HCT116 (cell line): ENCODE data around the gene CBLB. TPM values are rescaled to one million over a fixed set of nuclear protein-coding genes. Genes with fewer than 3 reads are reported as not detected.

Experiments used
- ATAC-seq: fragments of 200-7000 bp; cut with Tn5 transposase; 2 replicates; pipeline ENCODE4 v1.9.1; 2020; ENCODE audit warnings: mild to moderate bottlenecking, moderate library complexity
- BruUV-seq: library from RNA; stranded (reverse); fragments of 400-500 nt; replicated peaks from 2 replicates; lab custom pipeline; 2021; lab: Mats Ljungman, UMichigan
- CTCF ChIA-PET: fragments of 300-600 bp; sonication (Branson Sonifier 250); formaldehyde crosslinking; loops from one replicate; lab custom pipeline; 2021; ENCODE audit warnings: antibody characterized with exemption; lab: Charles Lee
- POLR2A ChIA-PET: fragments of 300-600, 350-600 bp; sonication (Branson Sonifier 250); formaldehyde crosslinking; loops from one replicate; lab custom pipeline; 2021; ENCODE audit warnings: antibody characterized with exemption; lab: Charles Lee
- RAD21 ChIA-PET, 2 experiments: fragments of 300-600 bp; sonication (Branson Sonifier 250); formaldehyde crosslinking; loops; one replicate each; lab custom pipeline; 2023; ENCODE audit warnings: low total read pairs in 2 of 2; ENCODE audit not compliant: uncharacterized antibody in 2 of 2, unreplicated experiment in 2 of 2, low non-redundant PET in 1 of 2; lab: Charles Lee
- DNase-seq: peaks from one replicate; pipeline ENCODE4 v3.0.0-alpha.2; 2010; ENCODE audit warnings: low read depth, low spot score
- H2AFZ ChIP-seq: fragments of 200-600 bp; shearing (Covaris generic), sonication (generic); 2 replicates; pipeline ENCODE4 v1.6.1; 2017; ENCODE audit warnings: low read depth, mixed run types, mixed read lengths, antibody characterized with exemption, low read length; ENCODE audit not compliant: poor library complexity, severe bottlenecking
- H3K27ac ChIP-seq: 2 replicates; pipeline ENCODE4 v1.5.1; 2012; ENCODE audit warnings: low read depth, low read length
- H3K27me3 ChIP-seq: fragments of 200-600 bp; sonication (generic); 2 replicates; pipeline ENCODE4 v1.6.1; 2016; ENCODE audit warnings: mixed run types, low read length, mixed read lengths; ENCODE audit not compliant: insufficient read depth
- H3K36me3 ChIP-seq, 2 experiments: fragments of 200-500 bp in 1 of 2; fragments of 200-600 bp in 1 of 2; sonication (Bioruptor generic) in 1 of 2; sonication (generic) in 1 of 2; 2 replicates each; pipeline versions ENCODE4 v1.5.1 to v1.6.1; 2014 to 2016; ENCODE audit warnings: low read length in 2 of 2, inconsistent platforms in 1 of 2, mixed read lengths in 1 of 2, mixed run types in 1 of 2; ENCODE audit not compliant: insufficient read depth in 2 of 2, control insufficient read depth in 1 of 2
- H3K4me1 ChIP-seq, 2 experiments: fragments of 200-600 bp in 1 of 2; sonication (generic) in 1 of 2; 2 replicates each; pipeline versions ENCODE4 v1.5.1 to v1.6.1; 2012 to 2017; ENCODE audit warnings: low read length in 2 of 2, inconsistent platforms in 1 of 2, mild to moderate bottlenecking in 1 of 2, mixed read lengths in 1 of 2, mixed run types in 1 of 2, moderate library complexity in 1 of 2; ENCODE audit not compliant: insufficient read depth in 2 of 2, control insufficient read depth in 1 of 2
- H3K4me2 ChIP-seq: fragments of 200-600 bp; sonication (generic); 2 replicates; pipeline ENCODE4 v1.6.1; 2017; ENCODE audit warnings: mixed run types, low read length, mixed read lengths
- H3K4me3 ChIP-seq, 2 experiments: fragments of 200-600 bp in 1 of 2; sonication (generic) in 1 of 2; replicated peaks in 1 of 2; 2 replicates each; pipeline ENCODE4 v1.5.1; 2011 to 2016; ENCODE audit warnings: low read length in 2 of 2, control low read depth in 1 of 2, low read depth in 1 of 2, mild to moderate bottlenecking in 1 of 2, mixed read lengths in 1 of 2, mixed run types in 1 of 2
- H3K79me2 ChIP-seq: fragments of 200-600 bp; sonication (generic); 2 replicates; pipeline ENCODE4 v1.6.1; 2017; ENCODE audit warnings: mild to moderate bottlenecking, mixed run types, low read length, moderate library complexity, mixed read lengths; ENCODE audit not compliant: insufficient read depth
- H3K9ac ChIP-seq: fragments of 200-600 bp; sonication (generic); 2 replicates; pipeline ENCODE4 v1.6.1; 2016; ENCODE audit warnings: low read length, mixed read lengths
- H3K9me2 ChIP-seq: fragments of 200-600 bp; sonication (generic), shearing (Covaris generic); 2 replicates; pipeline ENCODE4 v1.6.1; 2017; ENCODE audit warnings: mixed run types, mild to moderate bottlenecking, moderate library complexity; ENCODE audit not compliant: insufficient read depth
- H3K9me3 ChIP-seq, 2 experiments: fragments of 200-500 bp in 1 of 2; fragments of 200-600 bp in 1 of 2; sonication (Bioruptor generic) in 1 of 2; sonication (generic) in 1 of 2; 2 replicates each; pipeline ENCODE4 v1.6.1; 2014 to 2017; ENCODE audit warnings: low read length in 2 of 2, mixed read lengths in 2 of 2, inconsistent platforms in 1 of 2, low read depth in 1 of 2, mild to moderate bottlenecking in 1 of 2, mixed run types in 1 of 2, moderate library complexity in 1 of 2; ENCODE audit not compliant: control insufficient read depth in 1 of 2, insufficient read depth in 1 of 2
- H4K20me1 ChIP-seq: fragments of 200-600 bp; sonication (generic), shearing (Covaris generic); 2 replicates; pipeline ENCODE4 v1.6.1; 2017; ENCODE audit warnings: mixed run types, mild to moderate bottlenecking, moderate library complexity; ENCODE audit not compliant: insufficient read depth
- CBX3 ChIP-seq: IDR thresholded peaks from 2 replicates; pipeline ENCODE4 v1.6.1; 2012; ENCODE audit warnings: low read depth
- EGR1 ChIP-seq: IDR thresholded peaks from 2 replicates; pipeline ENCODE4 v1.6.1; 2012; ENCODE audit warnings: low read depth
- FOSL1 ChIP-seq: IDR thresholded peaks from 2 replicates; pipeline ENCODE4 v1.6.1; 2012; ENCODE audit warnings: low read depth
- JUND ChIP-seq: IDR thresholded peaks from 2 replicates; pipeline ENCODE4 v1.6.1; 2012
- POLR2A ChIP-seq: IDR thresholded peaks from 2 replicates; pipeline ENCODE4 v1.7.0; 2011; ENCODE audit warnings: borderline replicate concordance; ENCODE audit not compliant: insufficient read depth, insufficient read length; ENCODE audit errors: extremely low read depth
- RAD21 ChIP-seq: IDR thresholded peaks from 2 replicates; pipeline ENCODE4 v1.6.1; 2012; ENCODE audit warnings: low read depth, mild to moderate bottlenecking
- SIN3A ChIP-seq: IDR thresholded peaks from 2 replicates; pipeline ENCODE4 v1.6.1; 2012; ENCODE audit warnings: low read depth
- TCF7L2 ChIP-seq: IDR thresholded peaks from 2 replicates; pipeline ENCODE4 v1.7.0; 2011; ENCODE audit warnings: borderline replicate concordance, inconsistent platforms; ENCODE audit not compliant: insufficient read depth, insufficient read length; ENCODE audit errors: extremely low read depth
- ZBTB33 ChIP-seq: IDR thresholded peaks from 2 replicates; pipeline ENCODE4 v1.6.1; 2011; ENCODE audit warnings: mild to moderate bottlenecking, low read length, moderate library complexity; ENCODE audit not compliant: insufficient replicate concordance; ENCODE audit errors: extremely low read depth
- intact Hi-C: fragments of 100-400 bp; cut with micrococcal nuclease; formaldehyde crosslinking; loops from 2 replicates; pipeline ENCODE4 v1.10.0; 2022
- total RNA-seq: library from RNA; stranded (reverse); gene quantifications from one replicate; pipeline ENCODE4 v1.2.1, GENCODE V29; 2021; ENCODE audit not compliant: unreplicated experiment
- TF ChIP-seq, protein P1 (sequence below): IDR thresholded peaks from 2 replicates; pipeline ENCODE4 v1.6.1; 2012; ENCODE audit warnings: low read depth
- TF ChIP-seq, protein P2 (sequence below): IDR thresholded peaks from 2 replicates; pipeline ENCODE4 v1.6.1; 2012

Gene CBLB
- total RNA-seq, 1 experiment from 2014 or later = 10.4 TPM

DNA sequence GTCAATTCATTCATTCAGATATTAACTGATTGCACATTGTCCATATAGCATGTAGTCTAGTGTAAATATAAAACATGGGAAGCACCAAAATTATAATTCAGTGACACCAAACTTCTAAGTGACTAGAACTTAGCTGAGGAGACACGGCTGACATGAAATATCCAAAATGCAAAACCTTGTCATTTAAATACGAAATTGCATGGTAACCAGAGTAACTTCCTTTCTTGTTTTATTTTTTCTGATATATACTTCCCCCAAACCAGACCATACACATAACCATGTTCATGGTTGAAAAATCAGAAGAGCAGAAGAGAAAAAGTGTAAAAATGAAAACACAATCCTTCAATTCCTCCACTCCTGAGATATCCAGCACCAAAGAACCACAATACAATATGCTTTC, 38.0 kb downstream of the CBLB start (continued):
- TF ChIP-seq, protein P1, sequence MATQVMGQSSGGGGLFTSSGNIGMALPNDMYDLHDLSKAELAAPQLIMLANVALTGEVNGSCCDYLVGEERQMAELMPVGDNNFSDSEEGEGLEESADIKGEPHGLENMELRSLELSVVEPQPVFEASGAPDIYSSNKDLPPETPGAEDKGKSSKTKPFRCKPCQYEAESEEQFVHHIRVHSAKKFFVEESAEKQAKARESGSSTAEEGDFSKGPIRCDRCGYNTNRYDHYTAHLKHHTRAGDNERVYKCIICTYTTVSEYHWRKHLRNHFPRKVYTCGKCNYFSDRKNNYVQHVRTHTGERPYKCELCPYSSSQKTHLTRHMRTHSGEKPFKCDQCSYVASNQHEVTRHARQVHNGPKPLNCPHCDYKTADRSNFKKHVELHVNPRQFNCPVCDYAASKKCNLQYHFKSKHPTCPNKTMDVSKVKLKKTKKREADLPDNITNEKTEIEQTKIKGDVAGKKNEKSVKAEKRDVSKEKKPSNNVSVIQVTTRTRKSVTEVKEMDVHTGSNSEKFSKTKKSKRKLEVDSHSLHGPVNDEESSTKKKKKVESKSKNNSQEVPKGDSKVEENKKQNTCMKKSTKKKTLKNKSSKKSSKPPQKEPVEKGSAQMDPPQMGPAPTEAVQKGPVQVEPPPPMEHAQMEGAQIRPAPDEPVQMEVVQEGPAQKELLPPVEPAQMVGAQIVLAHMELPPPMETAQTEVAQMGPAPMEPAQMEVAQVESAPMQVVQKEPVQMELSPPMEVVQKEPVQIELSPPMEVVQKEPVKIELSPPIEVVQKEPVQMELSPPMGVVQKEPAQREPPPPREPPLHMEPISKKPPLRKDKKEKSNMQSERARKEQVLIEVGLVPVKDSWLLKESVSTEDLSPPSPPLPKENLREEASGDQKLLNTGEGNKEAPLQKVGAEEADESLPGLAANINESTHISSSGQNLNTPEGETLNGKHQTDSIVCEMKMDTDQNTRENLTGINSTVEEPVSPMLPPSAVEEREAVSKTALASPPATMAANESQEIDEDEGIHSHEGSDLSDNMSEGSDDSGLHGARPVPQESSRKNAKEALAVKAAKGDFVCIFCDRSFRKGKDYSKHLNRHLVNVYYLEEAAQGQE = no peak
- TF ChIP-seq POLR2A (no peak), EGR1 (no peak), JUND (no peak), ZBTB33 (no peak), TCF7L2 (no peak), FOSL1 (no peak)

DNA sequence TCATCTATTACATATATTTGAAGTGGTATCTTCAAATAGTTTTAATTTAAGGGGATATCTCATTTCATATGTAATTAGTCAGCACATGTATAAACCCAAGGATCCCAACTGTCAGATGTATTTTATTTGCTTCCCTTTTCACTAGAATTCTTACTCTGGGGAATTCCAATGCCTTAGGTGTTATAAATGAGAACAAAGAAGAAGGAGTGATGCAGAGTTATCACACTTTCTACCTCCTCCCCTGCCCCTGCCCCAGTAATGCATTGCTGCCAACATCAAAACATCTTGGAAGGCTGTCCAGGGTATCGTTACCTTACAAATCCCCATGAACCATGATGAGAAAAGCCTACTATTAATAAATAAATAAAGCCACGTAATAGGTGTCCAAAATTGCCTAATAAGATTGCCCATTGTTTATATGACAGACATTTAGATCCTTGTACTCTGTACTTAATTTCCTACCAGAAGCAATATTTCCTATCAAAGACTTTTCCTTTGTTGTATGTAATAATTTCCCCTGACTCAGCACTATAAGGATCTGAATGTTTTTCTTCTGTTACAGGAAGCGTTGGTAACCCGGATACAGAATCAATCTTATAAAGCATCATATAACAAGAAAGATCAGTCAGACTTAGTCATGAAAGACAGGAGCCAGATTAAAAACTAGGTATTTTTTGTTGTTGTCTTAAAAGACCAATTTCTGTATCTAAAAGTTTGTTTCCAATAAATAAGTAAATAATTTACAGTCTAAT, 38.8 kb downstream of the CBLB start:
- Histone ChIP-seq H3K27me3 (no peaks in the 10 kb centered on the region), H3K4me3 (no peak overlapping the region), H3K36me3 (no peaks in the 10 kb centered on the region), H3K27ac (no peak overlapping the region), H3K79me2 (no peaks in the 10 kb centered on the region), H3K4me1 (peaks cover 14 to 21% of the 10 kb centered on the region in 2 experiments), H3K4me2 (no peak overlapping the region), H4K20me1 (no peaks in the 10 kb centered on the region), H3K9ac (no peak overlapping the region), H3K9me3 (no peaks in the 10 kb centered on the region), H2AFZ (no peak overlapping the region), H3K9me2 (no peaks in the 10 kb centered on the region)
- ChIA-PET CTCF (no interaction called here), RAD21 (no interaction called here), POLR2A (no interaction called here)
- no peak for ATAC-seq
- BruUV-seq = no TSS peak
- intact Hi-C loops = no loop called here
- no peak for DNase-seq
- TF ChIP-seq, protein P2, sequence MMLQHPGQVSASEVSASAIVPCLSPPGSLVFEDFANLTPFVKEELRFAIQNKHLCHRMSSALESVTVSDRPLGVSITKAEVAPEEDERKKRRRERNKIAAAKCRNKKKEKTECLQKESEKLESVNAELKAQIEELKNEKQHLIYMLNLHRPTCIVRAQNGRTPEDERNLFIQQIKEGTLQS = no peak
- TF ChIP-seq POLR2A (no peak), SIN3A (no peak), RAD21 (no peak), TCF7L2 (no peak), CBX3 (no peak)
